HEK293 (cell line): Measurements from ENCODE around the gene CATSPERZ.

Experiments used
- CTCF ChIA-PET: fragments of 350-600 bp; formaldehyde crosslinking; extraction: SDS; loops from one replicate; lab custom pipeline; 2021; ENCODE audit warnings: antibody characterized with exemption; lab: Yijun Ruan, JAX
- POLR2A ChIA-PET: fragments of 300-600 bp; formaldehyde crosslinking; extraction: SDS; loops from one replicate; lab custom pipeline; 2020; ENCODE audit warnings: antibody characterized with exemption, inconsistent platforms; lab: Yijun Ruan, JAX
- H3K27ac ChIP-seq: fragments of 200-500 bp; sonication (Bioruptor generic); 2 replicates; pipeline ENCODE4 v1.5.1; 2014; ENCODE audit warnings: low read depth, low read length, control low read depth, inconsistent platforms; ENCODE audit errors: extremely low read depth
- H3K36me3 ChIP-seq, 2 experiments: fragments of 200-500 bp in 1 of 2; sonication (Bioruptor generic) in 1 of 2; 1 replicate in 1 of 2; 2 replicates in 1 of 2; pipeline ENCODE4 v1.5.1; 2014 to 2017; ENCODE audit warnings: inconsistent platforms in 2 of 2, low read length in 2 of 2; ENCODE audit not compliant: control insufficient read depth in 2 of 2, insufficient read depth in 1 of 2
- H3K4me1 ChIP-seq: fragments of 200-500 bp; sonication (Bioruptor generic); 2 replicates; pipeline ENCODE4 v1.5.1; 2014; ENCODE audit warnings: mild to moderate bottlenecking, low read length, inconsistent platforms; ENCODE audit not compliant: control insufficient read depth, insufficient read depth
- H3K4me3 ChIP-seq: 2 replicates; pipeline ENCODE4 v1.5.1; 2011; ENCODE audit warnings: low read depth, mild to moderate bottlenecking, control low read depth, low read length, moderate library complexity
- H3K9me3 ChIP-seq: fragments of 200-500 bp; sonication (Bioruptor generic); 2 replicates; pipeline ENCODE4 v1.5.1; 2014; ENCODE audit warnings: low read depth, low read length, inconsistent platforms; ENCODE audit not compliant: control insufficient read depth, insufficient read depth
- GLI2 ChIP-seq: fragments of 450-650 bp; formaldehyde crosslinking; IDR thresholded peaks from 2 replicates; pipeline ENCODE4; 2017; ENCODE audit warnings: missing biosample characterization, missing genetic modification characterization, low read depth, borderline replicate concordance
- PRDM1 ChIP-seq: fragments of 450-650 bp; formaldehyde crosslinking; IDR thresholded peaks from 2 replicates; pipeline ENCODE4; 2016; ENCODE audit warnings: missing biosample characterization, missing genetic modification characterization
- SETDB1 ChIP-seq: IDR thresholded peaks from one replicate; pipeline ENCODE4 v1.6.1; 2017; ENCODE audit warnings: mild to moderate bottlenecking, low read length, moderate library complexity, mixed read lengths; ENCODE audit not compliant: insufficient read length
- SP7 ChIP-seq: fragments of 450-650 bp; formaldehyde crosslinking; IDR thresholded peaks from 2 replicates; pipeline ENCODE4 v1.5.1; 2016; ENCODE audit warnings: missing biosample characterization, missing genetic modification characterization
- ZBTB20 ChIP-seq: fragments of 450-650 bp; formaldehyde crosslinking; IDR thresholded peaks from 2 replicates; pipeline ENCODE4 v1.5.1; 2016; ENCODE audit warnings: missing biosample characterization, missing genetic modification characterization
- ZBTB7A ChIP-seq: fragments of 450-650 bp; formaldehyde crosslinking; IDR thresholded peaks from 2 replicates; pipeline ENCODE4 v1.5.1; 2016; ENCODE audit warnings: low read depth, missing biosample characterization, missing genetic modification characterization
- ZNF121 ChIP-seq: fragments of 450-650 bp; formaldehyde crosslinking; IDR thresholded peaks from 2 replicates; pipeline ENCODE4 v1.5.1; 2016; ENCODE audit warnings: missing biosample characterization, missing genetic modification characterization
- ZNF140 ChIP-seq: fragments of 450-650 bp; formaldehyde crosslinking; IDR thresholded peaks from 2 replicates; pipeline ENCODE4 v1.5.1; 2016; ENCODE audit warnings: missing biosample characterization, missing genetic modification characterization
- ZNF169 ChIP-seq: fragments of 450-650 bp; formaldehyde crosslinking; IDR thresholded peaks from 2 replicates; pipeline ENCODE4 v1.5.1; 2016; ENCODE audit warnings: missing biosample characterization, missing genetic modification characterization
- ZNF292 ChIP-seq: fragments of 450-650 bp; formaldehyde crosslinking; IDR thresholded peaks from 2 replicates; pipeline ENCODE4 v1.5.1; 2016; ENCODE audit warnings: low read depth, missing biosample characterization, missing genetic modification characterization, borderline replicate concordance
- ZNF394 ChIP-seq: fragments of 450-650 bp; formaldehyde crosslinking; IDR thresholded peaks from 2 replicates; pipeline ENCODE4 v1.5.1; 2016; ENCODE audit warnings: missing biosample characterization, missing genetic modification characterization, mild to moderate bottlenecking, moderate library complexity, borderline replicate concordance
- ZNF426 ChIP-seq: fragments of 450-650 bp; formaldehyde crosslinking; IDR thresholded peaks from 2 replicates; pipeline ENCODE4 v1.5.1; 2017; ENCODE audit warnings: missing biosample characterization, missing genetic modification characterization, mild to moderate bottlenecking, inconsistent platforms, moderate library complexity
- ZNF561 ChIP-seq: fragments of 450-650 bp; IDR thresholded peaks from 2 replicates; pipeline ENCODE4 v1.5.1; 2018; ENCODE audit warnings: missing biosample characterization, missing genetic modification characterization, borderline replicate concordance
- ZNF580 ChIP-seq: fragments of 450-650 bp; formaldehyde crosslinking; IDR thresholded peaks from 2 replicates; pipeline ENCODE4 v1.5.1; 2016; ENCODE audit warnings: missing biosample characterization, missing genetic modification characterization
- ZNF704 ChIP-seq: fragments of 450-650 bp; formaldehyde crosslinking; IDR thresholded peaks from 2 replicates; pipeline ENCODE4 v1.5.1; 2016; ENCODE audit warnings: missing biosample characterization, missing genetic modification characterization
- ZSCAN16 ChIP-seq: fragments of 450-650 bp; formaldehyde crosslinking; IDR thresholded peaks from 2 replicates; pipeline ENCODE4 v1.5.1; 2016; ENCODE audit warnings: missing biosample characterization, missing genetic modification characterization
- TF ChIP-seq, protein P1 (sequence below): fragments of 450-650 bp; formaldehyde crosslinking; IDR thresholded peaks from 2 replicates; pipeline ENCODE4 v1.5.1; 2016; ENCODE audit warnings: missing biosample characterization, missing genetic modification characterization
- TF ChIP-seq, protein P2 (sequence below): fragments of 450-650 bp; formaldehyde crosslinking; IDR thresholded peaks from 2 replicates; pipeline ENCODE4 v1.5.0; 2017; ENCODE audit warnings: missing biosample characterization, missing genetic modification characterization, borderline replicate concordance
- TF ChIP-seq, protein P3 (sequence below): fragments of 450-650 bp; formaldehyde crosslinking; IDR thresholded peaks from 2 replicates; pipeline ENCODE4 v1.5.1; 2017; ENCODE audit warnings: missing biosample characterization, missing genetic modification characterization

CATSPERZ gene

DNA sequence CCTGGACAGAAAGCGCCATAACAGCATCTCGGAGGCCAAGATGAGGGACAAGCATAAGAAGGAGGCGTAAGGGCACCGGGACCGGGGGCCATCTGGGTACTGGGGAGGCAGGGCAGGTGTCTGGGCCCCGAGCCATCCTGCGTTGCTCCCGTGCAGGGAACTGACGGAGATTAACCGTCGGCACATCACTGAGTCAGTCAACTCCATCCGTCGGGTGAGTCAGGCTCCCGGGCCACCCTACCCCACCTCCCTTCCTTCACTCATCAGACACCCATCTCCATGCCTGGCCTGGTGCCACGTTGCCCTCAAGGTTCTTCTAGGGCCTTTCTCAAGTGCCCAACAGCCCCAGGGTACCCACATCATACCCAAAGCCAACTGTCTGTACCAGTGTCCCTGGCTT, 33.8 kb upstream of the CATSPERZ start:
- TF ChIP-seq ZNF169 (tag by site-specific recombination) (no peak), SP7 (tag by site-specific recombination) (no peak), ZNF394 (no peak), ZNF561 (tag by site-specific recombination) (no peak), ZBTB7A (tag by site-specific recombination) (no peak), SETDB1 (no peak), ZNF121 (tag by site-specific recombination) (no peak), PRDM1 (tag by site-specific recombination) (no peak), ZNF426 (tag by site-specific recombination) (no peak), ZNF580 (tag by site-specific recombination) (no peak), ZNF292 (tag by site-specific recombination) (no peak), ZBTB20 (tag by site-specific recombination) (no peak), ZSCAN16 (tag by site-specific recombination) (no peak), ZNF704 (tag by site-specific recombination) (no peak), ZNF140 (tag by site-specific recombination) (no peak), GLI2 (tag by site-specific recombination) (no peak)
- TF ChIP-seq, protein P1, sequence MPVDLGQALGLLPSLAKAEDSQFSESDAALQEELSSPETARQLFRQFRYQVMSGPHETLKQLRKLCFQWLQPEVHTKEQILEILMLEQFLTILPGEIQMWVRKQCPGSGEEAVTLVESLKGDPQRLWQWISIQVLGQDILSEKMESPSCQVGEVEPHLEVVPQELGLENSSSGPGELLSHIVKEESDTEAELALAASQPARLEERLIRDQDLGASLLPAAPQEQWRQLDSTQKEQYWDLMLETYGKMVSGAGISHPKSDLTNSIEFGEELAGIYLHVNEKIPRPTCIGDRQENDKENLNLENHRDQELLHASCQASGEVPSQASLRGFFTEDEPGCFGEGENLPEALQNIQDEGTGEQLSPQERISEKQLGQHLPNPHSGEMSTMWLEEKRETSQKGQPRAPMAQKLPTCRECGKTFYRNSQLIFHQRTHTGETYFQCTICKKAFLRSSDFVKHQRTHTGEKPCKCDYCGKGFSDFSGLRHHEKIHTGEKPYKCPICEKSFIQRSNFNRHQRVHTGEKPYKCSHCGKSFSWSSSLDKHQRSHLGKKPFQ = no peak
- TF ChIP-seq, protein P2, sequence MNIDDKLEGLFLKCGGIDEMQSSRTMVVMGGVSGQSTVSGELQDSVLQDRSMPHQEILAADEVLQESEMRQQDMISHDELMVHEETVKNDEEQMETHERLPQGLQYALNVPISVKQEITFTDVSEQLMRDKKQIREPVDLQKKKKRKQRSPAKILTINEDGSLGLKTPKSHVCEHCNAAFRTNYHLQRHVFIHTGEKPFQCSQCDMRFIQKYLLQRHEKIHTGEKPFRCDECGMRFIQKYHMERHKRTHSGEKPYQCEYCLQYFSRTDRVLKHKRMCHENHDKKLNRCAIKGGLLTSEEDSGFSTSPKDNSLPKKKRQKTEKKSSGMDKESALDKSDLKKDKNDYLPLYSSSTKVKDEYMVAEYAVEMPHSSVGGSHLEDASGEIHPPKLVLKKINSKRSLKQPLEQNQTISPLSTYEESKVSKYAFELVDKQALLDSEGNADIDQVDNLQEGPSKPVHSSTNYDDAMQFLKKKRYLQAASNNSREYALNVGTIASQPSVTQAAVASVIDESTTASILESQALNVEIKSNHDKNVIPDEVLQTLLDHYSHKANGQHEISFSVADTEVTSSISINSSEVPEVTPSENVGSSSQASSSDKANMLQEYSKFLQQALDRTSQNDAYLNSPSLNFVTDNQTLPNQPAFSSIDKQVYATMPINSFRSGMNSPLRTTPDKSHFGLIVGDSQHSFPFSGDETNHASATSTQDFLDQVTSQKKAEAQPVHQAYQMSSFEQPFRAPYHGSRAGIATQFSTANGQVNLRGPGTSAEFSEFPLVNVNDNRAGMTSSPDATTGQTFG (tag by site-specific recombination) = no peak
- TF ChIP-seq, protein P3, sequence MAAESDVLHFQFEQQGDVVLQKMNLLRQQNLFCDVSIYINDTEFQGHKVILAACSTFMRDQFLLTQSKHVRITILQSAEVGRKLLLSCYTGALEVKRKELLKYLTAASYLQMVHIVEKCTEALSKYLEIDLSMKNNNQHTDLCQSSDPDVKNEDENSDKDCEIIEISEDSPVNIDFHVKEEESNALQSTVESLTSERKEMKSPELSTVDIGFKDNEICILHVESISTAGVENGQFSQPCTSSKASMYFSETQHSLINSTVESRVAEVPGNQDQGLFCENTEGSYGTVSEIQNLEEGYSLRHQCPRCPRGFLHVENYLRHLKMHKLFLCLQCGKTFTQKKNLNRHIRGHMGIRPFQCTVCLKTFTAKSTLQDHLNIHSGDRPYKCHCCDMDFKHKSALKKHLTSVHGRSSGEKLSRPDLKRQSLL (tag by site-specific recombination) = no peak
- H3K9me3 ChIP-seq = no peaks in the 10 kb centered on the region
- POLR2A ChIA-PET = interaction anchor here (6.5 to 7.0 kb wide), 2 partner anchors 15 to 22 kb away, joined by 52 to 96 read pairs; partner anchors contain the start of genes FKBP2, PLCB3 and PPP1R14B
- H3K36me3 ChIP-seq = peaks cover 0 to 52% of the 10 kb centered on the region in 2 experiments; a peak in 1 of 3 replicates
- no peak overlapping the region for H3K4me3 ChIP-seq
- CTCF ChIA-PET = interaction anchor here (6.8 kb wide), 1 partner anchor 36 kb away, joined by 81 read pairs; the partner anchor contains the start of genes CATSPERZ and ESRRA
- no peak overlapping the region for H3K27ac ChIP-seq
- H3K4me1 ChIP-seq = peaks cover 2% of the 10 kb centered on the region; the same call in 1 of the 2 replicates
